Amniotic stem cell (primary cell): Measurements from ENCODE around the gene DNAJC4.

Experiments
- DNase-seq: peaks from one replicate; lab custom pipeline; 2025; lab: John Stamatoyannopoulos, UW

Gene DNAJC4

DNA sequence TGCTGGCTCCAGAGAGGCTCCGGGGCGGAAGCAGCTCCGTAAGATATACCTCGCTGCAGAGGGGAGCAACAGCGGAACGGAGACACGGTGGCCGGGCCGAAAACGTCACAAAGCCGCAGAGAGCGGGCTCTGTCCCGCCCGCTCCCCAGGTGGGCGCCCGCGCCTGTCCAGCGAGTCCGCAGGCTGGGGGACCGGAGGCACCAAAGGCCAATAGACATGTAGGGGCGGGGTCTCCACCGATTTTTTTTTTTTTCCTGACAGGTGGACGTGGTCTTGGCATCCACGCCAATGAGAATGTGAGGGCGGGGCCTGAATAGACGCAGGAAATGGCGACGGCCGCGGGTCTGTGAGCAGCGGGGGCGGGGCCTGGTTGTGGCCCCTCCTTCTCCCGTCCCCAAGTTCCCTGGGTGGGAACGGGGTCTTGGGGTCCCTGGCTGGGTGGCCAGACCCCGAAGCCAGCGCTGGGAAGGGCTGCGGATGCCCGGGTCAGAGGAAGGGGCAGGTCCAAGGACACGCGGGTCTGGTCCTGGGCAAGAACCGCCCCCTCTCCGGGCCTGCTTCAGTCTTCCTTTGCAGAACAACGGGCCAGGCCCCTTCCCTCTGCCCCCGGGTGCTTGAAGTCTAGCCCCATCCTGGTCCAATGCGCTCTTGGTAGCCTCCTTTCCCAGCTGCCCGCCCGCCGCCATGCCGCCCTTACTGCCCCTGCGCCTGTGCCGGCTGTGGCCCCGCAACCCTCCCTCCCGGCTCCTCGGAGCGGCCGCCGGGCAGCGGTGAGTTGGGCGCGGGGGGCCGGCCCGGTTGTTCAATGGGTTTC is at the start of gene DNAJC4:
Gene DNAJC4, plus strand, starts transcription at position 378 of the 814 bp plus-strand sequence. Its CDS starts 307 bp downstream, at position 685.
- DNase-seq: peak; percentile 74

- DNase-seq: no peak
These were observed 49.5 kb upstream of the DNAJC4 start for GRCh38 chr11:64180891-64181290.

DNA sequence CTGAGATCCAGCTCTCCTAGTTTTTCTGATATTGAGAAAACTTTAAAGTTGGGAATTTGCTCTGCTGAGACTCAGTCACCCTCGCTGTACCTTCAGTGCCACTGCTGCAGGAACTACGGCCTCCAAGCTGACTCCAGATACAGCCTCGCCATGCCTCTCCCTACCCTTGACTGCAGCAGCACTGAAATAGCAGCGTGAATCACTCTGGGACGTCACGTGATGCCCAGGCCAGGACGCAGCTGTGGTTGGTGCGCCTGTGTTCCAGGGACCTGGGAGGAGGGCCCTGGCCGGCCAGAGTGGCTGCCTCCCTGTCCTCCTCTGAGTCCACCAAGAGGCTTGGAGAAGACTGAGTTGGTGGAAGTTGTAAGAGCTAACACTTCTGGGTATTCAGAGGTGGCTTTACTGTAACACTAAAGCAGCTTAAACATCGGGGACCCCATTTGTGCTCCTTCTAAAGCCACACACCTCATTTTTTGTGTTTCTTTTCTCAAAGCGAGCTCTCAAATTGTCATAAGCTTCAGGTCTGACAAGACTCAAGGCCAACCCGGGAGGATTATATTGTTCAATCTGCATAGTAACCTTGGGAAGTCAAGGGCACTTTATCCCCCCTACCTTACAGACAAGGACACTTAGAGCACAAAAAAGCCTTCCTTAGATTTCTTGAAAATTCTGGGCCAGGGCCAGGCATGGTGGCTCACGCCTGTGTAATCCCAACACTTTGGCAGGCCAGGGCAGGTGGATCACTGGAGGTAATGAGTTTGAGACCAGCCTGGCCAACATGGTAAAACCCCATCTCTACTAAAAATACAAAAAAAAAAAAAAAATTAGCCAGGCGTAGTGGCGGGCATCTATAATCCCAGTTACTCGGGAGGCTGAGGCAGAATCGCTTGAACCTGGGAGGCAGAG is 48.6 kb upstream of the DNAJC4 start:
- DNase-seq: peak; percentile 89

GRCh38 chr11:64183890-64184289 is 46.5 kb upstream of the DNAJC4 start:
- DNase-seq: no peak

GRCh38 chr11:64185175-64185692 is 45.1 kb upstream of the DNAJC4 start:
- peak; percentile 69 for DNase-seq

DNA sequence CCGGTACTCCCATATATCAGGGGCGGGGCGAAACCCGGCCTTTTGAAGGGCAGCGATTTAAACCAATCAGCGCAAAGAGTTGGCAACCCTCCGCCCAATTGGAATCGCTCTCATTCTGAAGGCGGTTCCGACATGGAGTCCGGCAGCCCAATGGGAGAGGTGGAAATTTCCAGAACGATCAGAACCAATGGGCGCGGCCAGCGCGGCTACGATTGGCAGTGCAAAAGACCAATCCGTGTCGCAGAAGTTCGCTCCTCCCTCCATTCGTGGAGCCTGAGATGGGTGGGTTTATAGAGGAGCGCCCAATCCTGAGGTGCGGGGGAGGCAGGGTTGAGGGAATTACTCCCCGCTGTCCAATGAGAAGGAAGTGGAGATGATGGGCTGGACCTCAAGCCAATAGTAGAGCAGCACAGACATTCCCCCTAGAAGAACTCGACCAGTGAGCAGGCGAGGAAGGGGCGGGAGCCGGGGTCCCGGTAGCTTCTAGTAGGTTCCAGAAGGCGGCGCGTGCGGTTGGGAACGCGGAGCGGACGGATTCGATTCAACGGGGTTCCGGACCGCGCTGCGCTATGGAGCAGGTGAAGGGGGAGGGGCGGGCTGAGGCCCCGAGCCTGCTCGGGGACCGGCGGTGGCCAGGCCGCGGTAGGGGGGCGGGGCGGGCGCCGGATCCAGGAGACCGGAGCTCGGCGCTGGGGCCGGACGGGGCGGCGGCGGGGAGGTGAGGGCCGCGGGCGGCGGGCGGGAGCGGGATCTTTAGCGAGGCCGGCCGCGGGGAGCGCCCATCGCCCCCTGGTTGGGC is 44.5 kb upstream of the DNAJC4 start, which contains the start of gene STIP1:
Gene STIP1, plus strand, starts transcription at position 479 of the 799 bp plus-strand sequence. Its CDS starts 91 bp downstream, at position 570.
- DNase-seq: peak; percentile 100

- no peak for DNase-seq
These were observed 43.7 kb upstream of the DNAJC4 start for GRCh38 chr11:64186492-64187165.

GRCh38 chr11:64192434-64192833 is 37.9 kb upstream of the DNAJC4 start:
- DNase-seq: no peak

DNA sequence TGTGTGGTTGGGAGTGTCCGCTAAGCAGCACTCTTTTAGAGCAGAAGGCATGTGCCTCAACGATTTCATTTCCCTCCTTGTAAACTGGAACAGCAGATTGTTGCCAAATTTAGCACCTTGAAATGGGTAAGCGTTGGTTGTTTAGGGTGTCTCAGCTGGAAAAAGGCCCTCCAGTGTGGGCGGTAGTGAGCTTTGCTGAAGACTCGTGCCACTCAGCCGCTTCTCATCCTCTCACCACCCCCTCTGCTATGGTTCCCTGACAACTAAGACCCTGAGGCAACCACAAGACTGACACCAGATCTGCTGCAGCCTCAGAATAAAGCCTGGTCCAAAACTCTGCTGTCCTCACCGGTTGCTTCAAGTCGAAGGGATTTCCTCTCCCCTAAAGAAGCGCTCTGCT is 33.7 kb upstream of the DNAJC4 start:
- no peak for DNase-seq

GRCh38 chr11:64198511-64198910 is 31.8 kb upstream of the DNAJC4 start:
- no peak for DNase-seq

DNA sequence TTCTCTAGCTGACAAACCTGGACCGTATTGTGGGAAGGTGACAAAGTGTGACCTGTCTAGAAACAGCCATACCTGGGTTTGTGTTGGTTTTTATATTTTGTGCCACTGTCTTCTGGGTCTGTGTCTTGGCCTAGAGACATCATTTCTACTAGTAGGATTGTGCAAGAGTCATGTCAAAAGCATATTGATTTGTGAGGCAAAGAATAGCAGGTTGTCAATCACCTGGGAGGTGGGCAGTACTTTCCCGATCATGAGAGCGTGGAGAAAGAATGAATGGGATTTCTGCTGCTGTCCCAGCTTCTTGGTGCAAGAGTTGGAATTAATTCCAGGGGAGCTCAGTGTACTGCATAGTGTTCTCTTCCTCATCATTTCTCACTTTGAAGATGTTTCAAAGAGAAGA is 28.8 kb upstream of the DNAJC4 start:
- DNase-seq: no peak

DNA sequence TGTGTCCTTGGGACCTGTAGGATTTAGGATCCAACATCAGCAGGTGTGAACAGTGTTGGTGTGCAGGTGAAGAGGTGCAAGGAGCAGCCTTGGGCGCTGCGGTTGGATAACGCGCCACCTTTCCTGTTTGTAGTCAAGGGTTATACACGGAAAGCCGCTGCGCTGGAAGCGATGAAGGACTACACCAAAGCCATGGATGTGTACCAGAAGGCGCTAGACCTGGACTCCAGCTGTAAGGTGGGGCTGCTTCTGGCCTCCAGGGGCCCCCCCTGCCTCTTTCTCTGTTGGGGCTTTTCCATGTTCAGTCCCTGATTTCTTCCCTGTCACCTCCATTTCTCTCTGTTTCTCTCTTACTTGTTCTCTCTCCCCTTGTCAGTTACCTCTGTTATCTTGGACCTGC is 27.4 kb upstream of the DNAJC4 start:
- no peak for DNase-seq

DNA sequence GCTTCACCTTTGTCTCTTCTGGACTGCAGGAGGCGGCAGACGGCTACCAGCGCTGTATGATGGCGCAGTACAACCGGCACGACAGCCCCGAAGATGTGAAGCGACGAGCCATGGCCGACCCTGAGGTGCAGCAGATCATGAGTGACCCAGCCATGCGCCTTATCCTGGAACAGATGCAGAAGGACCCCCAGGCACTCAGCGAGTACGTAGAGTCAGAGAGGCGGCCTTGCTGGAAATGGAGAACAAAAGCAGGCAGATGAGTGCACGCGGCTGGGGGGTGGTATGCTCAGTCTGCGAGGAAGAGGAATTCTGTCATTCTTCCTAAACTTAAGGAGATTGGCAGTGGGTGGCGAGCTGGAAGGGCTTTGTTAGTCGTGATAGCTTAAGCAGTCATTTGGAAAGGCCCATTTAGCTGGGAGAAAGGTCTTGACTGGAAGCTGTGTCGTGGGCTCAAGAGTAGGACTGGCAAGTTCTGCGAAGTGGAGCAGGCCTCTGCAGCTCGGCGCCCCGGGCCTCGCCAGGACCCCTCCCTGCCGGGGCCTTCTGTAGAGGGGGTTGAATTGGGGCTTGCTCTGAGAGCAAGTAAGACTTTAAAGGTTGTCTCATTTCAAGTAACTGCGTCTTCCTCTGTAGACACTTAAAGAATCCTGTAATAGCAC is 26.8 kb upstream of the DNAJC4 start:
- no peak for DNase-seq

DNA sequence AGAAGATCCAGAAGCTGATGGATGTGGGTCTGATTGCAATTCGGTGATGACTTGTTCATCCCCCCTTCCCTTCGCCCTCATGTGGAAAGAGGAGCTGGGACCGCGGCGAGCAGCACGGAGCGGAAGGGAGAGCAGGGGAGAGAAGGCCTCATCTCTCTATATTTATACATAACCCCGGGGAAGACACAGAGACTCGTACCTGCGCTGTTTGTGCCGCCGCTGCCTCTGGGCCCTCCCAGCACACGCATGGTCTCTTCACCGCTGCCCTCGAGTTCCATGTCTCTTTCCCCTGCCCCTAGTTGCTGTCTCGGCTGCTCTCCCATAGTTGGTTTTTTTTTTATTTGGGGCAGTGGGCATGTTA is 26.3 kb upstream of the DNAJC4 start:
- DNase-seq: no peak

GRCh38 chr11:64204464-64204989 is 25.8 kb upstream of the DNAJC4 start:
- peak; percentile 91 for DNase-seq

DNA sequence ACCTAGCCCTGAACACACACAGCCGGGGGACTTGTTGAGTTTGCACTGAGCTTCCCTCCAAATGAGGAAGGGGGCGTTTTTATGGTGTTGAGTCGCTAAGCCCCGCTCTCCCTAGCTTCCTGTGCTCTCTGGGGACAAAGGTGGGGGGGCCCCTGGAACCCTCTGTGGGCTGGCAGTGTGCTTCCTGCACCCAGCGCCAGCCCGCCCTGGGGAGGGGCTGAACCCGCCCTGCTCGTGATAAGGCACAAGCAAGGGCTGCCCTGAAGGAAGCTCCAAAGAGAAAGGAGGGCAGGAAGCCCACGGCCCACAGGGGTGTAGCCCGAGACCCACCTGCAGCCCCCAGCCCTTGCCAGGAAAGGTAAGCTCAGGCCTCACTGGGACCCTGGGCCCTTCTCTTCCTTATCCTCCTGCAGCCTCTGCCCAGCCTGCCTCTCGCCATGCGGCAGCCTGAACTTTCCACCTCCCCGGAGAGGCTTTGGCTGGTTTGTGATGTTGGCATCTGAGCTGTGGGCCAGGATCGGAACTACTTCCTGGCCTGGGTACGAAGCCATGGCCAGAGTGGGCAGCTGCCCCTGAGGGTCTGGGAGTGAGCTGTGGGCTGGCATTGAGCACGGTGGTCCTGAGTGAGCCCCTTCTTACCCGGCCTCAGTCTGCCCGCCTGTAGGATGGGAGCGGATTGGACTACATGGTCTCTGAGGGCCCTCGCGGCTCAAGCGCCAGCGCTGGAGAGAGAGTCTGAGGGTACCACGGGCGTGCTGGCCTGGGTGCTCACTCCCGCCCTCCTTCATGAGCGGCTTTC is 23.7 kb upstream of the DNAJC4 start, which contains the start of gene FERMT3:
Gene FERMT3, plus strand, starts transcription at position 265 of the 799 bp plus-strand sequence. CDS start 644 bp downstream, outside the sequence.
- no peak for DNase-seq

GRCh38 chr11:64207256-64208085 is 22.9 kb upstream of the DNAJC4 start:
- DNase-seq: no peak

DNA sequence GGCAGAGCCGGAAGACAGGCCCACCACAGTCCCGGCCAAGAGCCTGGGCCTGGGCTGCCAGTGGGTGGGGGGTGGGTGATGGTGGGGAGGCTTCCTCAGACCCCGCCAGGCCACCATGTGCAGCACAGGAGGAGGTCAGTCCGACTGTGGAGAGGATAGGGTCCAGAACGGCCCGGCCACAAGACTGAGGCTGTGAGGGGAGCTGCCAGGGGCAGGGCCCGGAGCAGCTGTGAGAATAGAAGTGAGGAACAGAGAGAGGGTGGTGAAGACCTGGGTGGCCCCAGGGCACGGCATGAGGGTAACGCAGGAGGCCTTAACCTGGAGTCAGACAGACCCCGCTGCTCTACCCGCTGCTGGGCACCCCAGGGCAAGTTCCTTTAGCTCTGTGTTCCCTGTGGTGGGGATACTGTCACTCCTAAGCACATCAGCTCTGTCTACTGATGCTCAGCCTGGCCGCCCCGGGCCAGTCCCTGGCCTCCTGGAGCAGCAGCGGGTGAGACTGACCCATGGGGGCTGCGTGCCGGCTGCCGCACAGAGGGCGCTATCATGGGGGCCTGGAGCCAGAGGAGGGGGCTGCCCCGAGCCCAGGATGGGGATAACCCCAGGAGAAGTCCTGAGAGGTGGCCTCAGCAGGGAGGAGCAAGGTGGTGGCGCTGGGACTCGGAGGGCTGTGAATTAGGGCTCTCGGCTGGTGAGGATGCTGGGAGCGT is 22.1 kb upstream of the DNAJC4 start:
- no peak for DNase-seq
